PC-3 (cell line): Measurements from ENCODE around the gene PGLYRP4. TPM values are rescaled to one million over a fixed set of nuclear protein-coding genes. Genes with fewer than 3 reads are reported as not detected.

Experiments used
- ATAC-seq: fragments of 200-7000 bp; cut with Tn5 transposase; 2 replicates; pipeline ENCODE4 v1.9.1; 2020; ENCODE audit warnings: mild to moderate bottlenecking, moderate library complexity
- BruUV-seq: library from RNA; stranded (reverse); fragments of 400-500 nt; replicated peaks from 2 replicates; lab custom pipeline; 2021; lab: Mats Ljungman, UMichigan
- CTCF ChIA-PET: fragments of 300-600 bp; sonication (Branson Sonifier 250); formaldehyde crosslinking; loops from one replicate; lab custom pipeline; 2022; ENCODE audit warnings: antibody characterized with exemption; lab: Charles Lee
- POLR2A ChIA-PET: fragments of 300-600 bp; sonication (Branson Sonifier 250); formaldehyde crosslinking; loops from one replicate; lab custom pipeline; 2022; ENCODE audit warnings: antibody characterized with exemption; ENCODE audit not compliant: unreplicated experiment; lab: Charles Lee
- DNase-seq: peaks from one replicate; pipeline ENCODE4 v3.0.0-alpha.2; 2015
- H2AFZ ChIP-seq: fragments of 300-600 bp; sonication (generic); 2 replicates; pipeline ENCODE4 v1.6.0; 2016; ENCODE audit warnings: antibody characterized with exemption, low read length
- H3F3A ChIP-seq: fragments of 300-600 bp; sonication (generic); one replicate; pipeline ENCODE4 v1.6.0; 2017; ENCODE audit warnings: antibody characterized with exemption, low read length, control low read depth, mild to moderate bottlenecking; ENCODE audit not compliant: unreplicated experiment
- H3K27ac ChIP-seq: fragments of 300-600 bp; sonication (generic); 2 replicates; pipeline ENCODE4 v1.5.1; 2016; ENCODE audit warnings: mild to moderate bottlenecking, low read length
- H3K27me3 ChIP-seq: fragments of 300-600 bp; sonication (generic); 2 replicates; pipeline ENCODE4 v1.6.1; 2016; ENCODE audit warnings: low read length, mixed read lengths
- H3K36me3 ChIP-seq: fragments of 300-600 bp; sonication (generic); 2 replicates; pipeline ENCODE4 v1.6.1; 2016; ENCODE audit warnings: low read depth, mixed run types, low read length, mixed read lengths
- H3K4me1 ChIP-seq: fragments of 300-600 bp; sonication (generic); 2 replicates; pipeline ENCODE4 v1.5.1; 2016; ENCODE audit warnings: low read length; ENCODE audit not compliant: insufficient read depth
- H3K4me2 ChIP-seq: fragments of 300-600 bp; sonication (generic); 2 replicates; pipeline ENCODE4 v1.6.0; 2016; ENCODE audit warnings: low read length
- H3K4me3 ChIP-seq: fragments of 300-600 bp; sonication (generic); 2 replicates; pipeline ENCODE4 v1.5.1; 2016; ENCODE audit warnings: mild to moderate bottlenecking, low read length, mixed read lengths
- H3K79me2 ChIP-seq: fragments of 300-600 bp; sonication (generic); 2 replicates; pipeline ENCODE4 v1.6.1; 2017; ENCODE audit warnings: low read length, mixed read lengths
- H3K9ac ChIP-seq: fragments of 300-600 bp; sonication (generic); 2 replicates; pipeline ENCODE4 v1.6.0; 2016; ENCODE audit warnings: mild to moderate bottlenecking, low read length
- H3K9me2 ChIP-seq: fragments of 300-600 bp; sonication (generic); replicated peaks from 2 replicates; pipeline ENCODE4 v1.6.1; 2016; ENCODE audit warnings: mixed run types, low read length, mixed read lengths
- H3K9me3 ChIP-seq: fragments of 300-600 bp; sonication (generic); 2 replicates; pipeline ENCODE4 v1.6.1; 2016; ENCODE audit warnings: low read length, mixed read lengths
- H4K20me1 ChIP-seq: fragments of 300-600 bp; sonication (generic); 2 replicates; pipeline ENCODE4 v1.6.1; 2016; ENCODE audit warnings: low read length, mixed read lengths
- EZH2 ChIP-seq: fragments of 300-600 bp; sonication (generic); IDR thresholded peaks from one replicate; pipeline ENCODE4 v1.6.1; 2017; ENCODE audit warnings: antibody characterized with exemption, mild to moderate bottlenecking, low read length; ENCODE audit not compliant: unreplicated experiment
- EZH2phosphoT487 ChIP-seq: fragments of 300-600 bp; sonication (generic); IDR thresholded peaks from 2 replicates; pipeline ENCODE4 v1.6.1; 2018; ENCODE audit warnings: mild to moderate bottlenecking, antibody characterized with exemption, low read length, borderline replicate concordance
- intact Hi-C: fragments of 100-400 bp; cut with micrococcal nuclease; formaldehyde crosslinking; loops from 2 replicates; pipeline ENCODE4 v1.9.0; 2023
- total RNA-seq: library from RNA; depleted of rRNA; stranded (reverse); fragments of >200 nt; gene quantifications from 2 replicates; pipeline ENCODE4 v1.2.3, GENCODE V29; 2014
- TF ChIP-seq, protein P1 (sequence below): fragments of 300-600 bp; sonication (generic); conservative IDR thresholded peaks from 2 replicates; pipeline ENCODE4 v1.5.1; 2017; ENCODE audit warnings: antibody characterized with exemption, low read depth, mild to moderate bottlenecking, low read length

Gene PGLYRP4
- total RNA-seq, 1 experiment from 2014 or later: not detected

DNA sequence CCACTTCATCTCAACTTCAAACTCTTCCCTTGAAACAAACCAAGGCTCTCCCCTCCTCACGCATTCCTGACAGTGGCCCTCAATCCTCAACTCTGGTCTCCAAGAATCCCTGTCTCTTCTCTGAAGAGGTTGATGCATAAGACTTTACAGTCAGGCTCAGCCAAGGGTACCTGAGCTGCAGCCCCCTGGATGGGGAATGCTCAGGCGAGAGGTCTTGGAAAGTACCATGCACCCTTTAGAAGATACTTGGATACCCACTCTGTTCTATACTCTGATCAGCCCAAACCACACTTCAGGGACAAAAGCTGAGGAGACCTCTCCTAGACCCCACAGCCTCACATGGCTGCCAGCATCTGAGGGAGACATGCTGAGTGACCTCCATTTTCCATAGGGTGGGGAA, 35.4 kb downstream of the PGLYRP4 start:
- H2AFZ ChIP-seq: no peak overlapping the region
- DNase-seq (no peak), ATAC-seq (no peak)
- intact Hi-C loops: no loop called here
- H3K9me3 ChIP-seq: no peaks in the 10 kb centered on the region
- no peaks in the 10 kb centered on the region for H3K4me1 ChIP-seq
- no peaks in the 10 kb centered on the region for H3K36me3 ChIP-seq
- ChIA-PET CTCF (no interaction called here), POLR2A (no interaction called here)
- no peaks in the 10 kb centered on the region for H4K20me1 ChIP-seq
- no peak overlapping the region for H3K27ac ChIP-seq
- no peaks in the 10 kb centered on the region for H3F3A ChIP-seq
- H3K27me3 ChIP-seq: peaks cover 35% of the 10 kb centered on the region
- no peak overlapping the region for H3K4me2 ChIP-seq
- no peak overlapping the region for H3K9ac ChIP-seq
- BruUV-seq: no TSS peak
- no peaks in the 10 kb centered on the region for H3K9me2 ChIP-seq
- no peak for TF ChIP-seq EZH2phosphoT487
- TF ChIP-seq EZH2: no peak
- no peaks in the 10 kb centered on the region for H3K79me2 ChIP-seq
- H3K4me3 ChIP-seq: no peak overlapping the region

DNA sequence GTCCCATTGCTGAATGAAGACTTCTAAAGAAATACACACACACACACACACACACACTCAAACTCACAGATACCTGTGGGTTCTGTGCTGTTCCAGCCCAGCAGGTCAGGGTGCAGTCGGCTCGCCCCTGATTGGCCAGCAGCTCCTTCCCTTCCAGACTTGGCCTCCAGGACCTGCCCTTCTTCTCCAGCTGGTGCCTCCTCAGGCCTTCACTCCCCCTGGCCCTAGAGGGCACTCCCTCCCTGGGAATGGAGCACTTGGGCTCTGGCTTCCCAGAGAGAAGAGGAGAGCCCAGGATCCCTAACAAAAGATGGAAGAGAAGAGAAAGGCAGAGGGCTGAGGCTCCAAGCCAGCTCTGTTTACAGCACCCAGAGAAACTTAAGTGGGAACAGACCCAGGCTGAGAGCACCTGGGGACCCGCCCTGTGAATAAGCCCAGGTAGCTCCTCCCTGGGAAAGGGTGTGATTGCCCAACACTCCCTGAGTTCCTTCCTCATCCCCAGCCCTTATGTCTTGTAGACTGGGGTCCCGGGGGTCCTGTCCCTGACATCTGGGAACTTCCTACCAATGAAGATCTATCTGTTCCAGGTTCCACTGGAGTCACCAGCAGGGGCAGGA, 36.0 kb downstream of the PGLYRP4 start, which contains the start of gene PGLYRP3:
Gene PGLYRP3 (minus strand): TSS at position 383 of the 617 bp plus-strand sequence. CDS start 2,287 bp downstream, outside the sequence.
- POLR2A ChIA-PET: no interaction called here
- H2AFZ ChIP-seq: no peak within 1 kb of the TSS
- no peaks in the 10 kb centered on the region for H3K36me3 ChIP-seq
- peak; percentile 14 for DNase-seq
- H3K4me3 ChIP-seq: no peak within 1 kb of the TSS
- H3K4me2 ChIP-seq: no peak within 1 kb of the TSS
- no peaks in the 10 kb centered on the region for H4K20me1 ChIP-seq
- H3K27ac ChIP-seq: no peak within 1 kb of the TSS
- H3K4me1 ChIP-seq: no peaks in the 10 kb centered on the region
- BruUV-seq: no TSS peak
- no peaks in the 10 kb centered on the region for H3F3A ChIP-seq
- no peaks in the 10 kb centered on the region for H3K9me2 ChIP-seq
- peaks cover 40% of the 10 kb centered on the region for H3K27me3 ChIP-seq
- H3K79me2 ChIP-seq: no peaks in the 10 kb centered on the region
- no peak for ATAC-seq
- H3K9ac ChIP-seq: no peak within 1 kb of the TSS
- CTCF ChIA-PET: no interaction called here
- intact Hi-C loops: no loop called here
- no peak for TF ChIP-seq EZH2
- TF ChIP-seq, protein P1, sequence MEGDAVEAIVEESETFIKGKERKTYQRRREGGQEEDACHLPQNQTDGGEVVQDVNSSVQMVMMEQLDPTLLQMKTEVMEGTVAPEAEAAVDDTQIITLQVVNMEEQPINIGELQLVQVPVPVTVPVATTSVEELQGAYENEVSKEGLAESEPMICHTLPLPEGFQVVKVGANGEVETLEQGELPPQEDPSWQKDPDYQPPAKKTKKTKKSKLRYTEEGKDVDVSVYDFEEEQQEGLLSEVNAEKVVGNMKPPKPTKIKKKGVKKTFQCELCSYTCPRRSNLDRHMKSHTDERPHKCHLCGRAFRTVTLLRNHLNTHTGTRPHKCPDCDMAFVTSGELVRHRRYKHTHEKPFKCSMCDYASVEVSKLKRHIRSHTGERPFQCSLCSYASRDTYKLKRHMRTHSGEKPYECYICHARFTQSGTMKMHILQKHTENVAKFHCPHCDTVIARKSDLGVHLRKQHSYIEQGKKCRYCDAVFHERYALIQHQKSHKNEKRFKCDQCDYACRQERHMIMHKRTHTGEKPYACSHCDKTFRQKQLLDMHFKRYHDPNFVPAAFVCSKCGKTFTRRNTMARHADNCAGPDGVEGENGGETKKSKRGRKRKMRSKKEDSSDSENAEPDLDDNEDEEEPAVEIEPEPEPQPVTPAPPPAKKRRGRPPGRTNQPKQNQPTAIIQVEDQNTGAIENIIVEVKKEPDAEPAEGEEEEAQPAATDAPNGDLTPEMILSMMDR: 0 out of 2 replicates have a peak, but pooled peaks have one; percentile 16
- H3K9me3 ChIP-seq: no peaks in the 10 kb centered on the region

GRCh38 chr1:153310526-153310925, 38.1 kb downstream of the PGLYRP4 start:
- H3K4me1 ChIP-seq: no peaks in the 10 kb centered on the region
- BruUV-seq: no TSS peak
- no peaks in the 10 kb centered on the region for H3K36me3 ChIP-seq
- no peak overlapping the region for H3K4me3 ChIP-seq
- H3K9me3 ChIP-seq: no peaks in the 10 kb centered on the region
- H3F3A ChIP-seq: no peaks in the 10 kb centered on the region
- H2AFZ ChIP-seq: no peak overlapping the region
- H3K27ac ChIP-seq: no peak overlapping the region
- TF ChIP-seq, protein P1: no peak
- ChIA-PET POLR2A (no interaction called here), CTCF (no interaction called here)
- no peak for DNase-seq
- intact Hi-C loops: no loop called here
- peaks cover 61% of the 10 kb centered on the region for H3K27me3 ChIP-seq
- H3K4me2 ChIP-seq: no peak overlapping the region
- no peak for ATAC-seq
- H3K9ac ChIP-seq: no peak overlapping the region
- no peaks in the 10 kb centered on the region for H4K20me1 ChIP-seq
- H3K9me2 ChIP-seq: no peaks in the 10 kb centered on the region
- H3K79me2 ChIP-seq: no peaks in the 10 kb centered on the region
